ENCODE measurements around the gene C9orf50.

- TF ChIP-seq FOXM1 (IDR thresholded peaks at IDR 0.05; ENCODE audit: borderline replicate concordance, low read depth): no peak
- TF ChIP-seq ZBTB7A (IDR thresholded peaks at IDR 0.05; ENCODE audit: low read depth): no peak
- no peak for TF ChIP-seq CEBPB (IDR thresholded peaks at IDR 0.05)
Measured at GRCh38 chr9:129581505-129582189, 39.3 kb downstream of the C9orf50 start.

Data from Ishikawa (cell line).